Measurements from ENCODE around the gene MYH2.

Gene MYH2
- total RNA-seq = 0 to 0.07 (median 0) reads per million in 9 experiments

GRCh38 chr17:10549096-10549842 is at the start of gene MYH2:
Gene MYH2, minus strand, starts transcription at chr17:10549658. Its CDS starts 1,738 bp downstream, at chr17:10547920.
- Mint-ChIP-seq H3K27me3 (peaks cover 19 to 48% of the 10 kb centered on the region in 2 donors), H3K27ac (no peak within 1 kb of the TSS), H3K4me1 (ENCODE audit: low read depth in 2 of 2) (no peaks in the 10 kb centered on the region), H3K36me3 (ENCODE audit: insufficient read depth) (no peaks in the 10 kb centered on the region), H3K4me3 (no peak within 1 kb of the TSS), H3K9me3 (no peaks in the 10 kb centered on the region)
- DNase-seq = no peak
- no peak for ATAC-seq (replicated peaks)

- H3K27me3 Mint-ChIP-seq = peaks cover 40 to 83% of the 10 kb centered on the region in 2 donors
- H3K4me1 Mint-ChIP-seq (ENCODE audit: low read depth in 2 of 2) = no peaks in the 10 kb centered on the region
- ATAC-seq (replicated peaks) (no peak), DNase-seq (no peak)
- H3K27ac Mint-ChIP-seq = no peak overlapping the region
- no peaks in the 10 kb centered on the region for H3K9me3 Mint-ChIP-seq
- H3K36me3 Mint-ChIP-seq (ENCODE audit: insufficient read depth) = no peaks in the 10 kb centered on the region
- no peak overlapping the region for H3K4me3 Mint-ChIP-seq
Observed at GRCh38 chr17:10598621-10599020, 49.2 kb upstream of the MYH2 start.

- no peak for DNase-seq
- H3K27ac Mint-ChIP-seq = no peak overlapping the region
- H3K27me3 Mint-ChIP-seq = peaks cover 35 to 59% of the 10 kb centered on the region in 2 donors
- no peaks in the 10 kb centered on the region for H3K4me1 Mint-ChIP-seq (ENCODE audit: low read depth in 2 of 2)
- H3K4me3 Mint-ChIP-seq = no peak overlapping the region
- H3K9me3 Mint-ChIP-seq = no peaks in the 10 kb centered on the region
- no peaks in the 10 kb centered on the region for H3K36me3 Mint-ChIP-seq (ENCODE audit: insufficient read depth)
- ATAC-seq (replicated peaks) = no peak
Observed at GRCh38 chr17:10589553-10590145, 40.2 kb upstream of the MYH2 start.

GRCh38 chr17:10585529-10585928 is 36.1 kb upstream of the MYH2 start:
- Mint-ChIP-seq H3K27ac (no peak overlapping the region), H3K36me3 (ENCODE audit: insufficient read depth) (no peaks in the 10 kb centered on the region)

DNA sequence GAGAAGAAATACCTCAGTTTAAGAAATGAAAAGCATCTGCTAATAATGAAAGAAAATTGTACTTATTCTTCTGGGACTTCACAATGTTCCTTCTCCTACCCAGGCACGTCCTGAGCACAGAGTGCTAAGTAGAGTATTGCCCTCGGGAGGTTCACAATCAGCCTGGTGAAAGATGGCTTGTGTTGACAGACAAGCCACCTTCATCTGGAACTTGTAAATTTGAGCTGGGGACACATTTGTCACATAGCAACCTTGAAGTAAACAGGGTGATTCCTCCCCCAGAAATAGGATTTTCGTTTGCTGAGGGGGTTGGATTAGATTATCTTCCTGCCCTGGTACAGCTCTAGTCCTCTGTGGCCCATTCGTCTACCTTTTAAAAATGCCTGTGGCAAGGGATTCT is 34.4 kb upstream of the MYH2 start:
- Mint-ChIP-seq H3K27me3 (peaks cover 29 to 30% of the 10 kb centered on the region in 2 donors), H3K4me1 (ENCODE audit: low read depth in 2 of 2) (no peaks in the 10 kb centered on the region), H3K27ac (no peak overlapping the region), H3K4me3 (no peak overlapping the region), H3K9me3 (no peaks in the 10 kb centered on the region), H3K36me3 (ENCODE audit: insufficient read depth) (no peaks in the 10 kb centered on the region)
- ATAC-seq (replicated peaks) (no peak), DNase-seq (no peak)

More at GRCh38 chr17:10585529-10585928, 36.1 kb upstream of the MYH2 start:
- DNase-seq (no peak), ATAC-seq (replicated peaks) (no peak)
- H3K9me3 Mint-ChIP-seq = no peaks in the 10 kb centered on the region
- H3K27me3 Mint-ChIP-seq = peaks cover 37 to 44% of the 10 kb centered on the region in 2 donors
- no peaks in the 10 kb centered on the region for H3K4me1 Mint-ChIP-seq (ENCODE audit: low read depth in 2 of 2)
- H3K4me3 Mint-ChIP-seq = no peak overlapping the region

GRCh38 chr17:10579270-10579669 is 29.8 kb upstream of the MYH2 start:
- H3K36me3 Mint-ChIP-seq (ENCODE audit: insufficient read depth) = no peaks in the 10 kb centered on the region
- no peaks in the 10 kb centered on the region for H3K4me1 Mint-ChIP-seq (ENCODE audit: low read depth in 2 of 2)
- H3K27me3 Mint-ChIP-seq = peaks cover 25 to 28% of the 10 kb centered on the region in 2 donors
- H3K4me3 Mint-ChIP-seq = no peak overlapping the region
- DNase-seq (no peak), ATAC-seq (replicated peaks) (no peak)
- H3K9me3 Mint-ChIP-seq = no peaks in the 10 kb centered on the region
- H3K27ac Mint-ChIP-seq = no peak overlapping the region

DNA sequence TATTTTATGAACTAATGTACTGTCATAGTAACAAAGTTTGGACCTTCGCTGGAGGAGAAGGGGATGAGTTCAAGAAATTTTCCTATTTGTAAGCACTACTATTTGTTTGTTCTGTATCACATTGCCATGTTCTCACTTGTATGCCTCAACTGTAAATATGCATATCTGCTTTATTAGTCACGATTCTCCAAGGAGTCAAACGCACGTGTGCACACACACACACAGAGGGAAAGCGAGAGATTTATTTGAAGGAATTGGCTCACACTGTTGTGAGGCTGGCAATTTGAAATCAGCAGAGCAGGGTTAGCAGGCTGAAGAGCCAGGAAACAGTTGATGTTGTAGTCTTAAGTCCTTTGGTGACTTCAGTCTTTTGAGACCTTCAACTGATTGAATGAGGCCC is 24.9 kb upstream of the MYH2 start:
- Mint-ChIP-seq H3K36me3 (ENCODE audit: insufficient read depth) (no peaks in the 10 kb centered on the region), H3K4me3 (no peak overlapping the region), H3K9me3 (no peaks in the 10 kb centered on the region), H3K4me1 (ENCODE audit: low read depth in 2 of 2) (no peaks in the 10 kb centered on the region), H3K27ac (no peak overlapping the region), H3K27me3 (peaks cover 16 to 23% of the 10 kb centered on the region in 2 donors)
- ATAC-seq (replicated peaks) (no peak), DNase-seq (no peak)

DNA sequence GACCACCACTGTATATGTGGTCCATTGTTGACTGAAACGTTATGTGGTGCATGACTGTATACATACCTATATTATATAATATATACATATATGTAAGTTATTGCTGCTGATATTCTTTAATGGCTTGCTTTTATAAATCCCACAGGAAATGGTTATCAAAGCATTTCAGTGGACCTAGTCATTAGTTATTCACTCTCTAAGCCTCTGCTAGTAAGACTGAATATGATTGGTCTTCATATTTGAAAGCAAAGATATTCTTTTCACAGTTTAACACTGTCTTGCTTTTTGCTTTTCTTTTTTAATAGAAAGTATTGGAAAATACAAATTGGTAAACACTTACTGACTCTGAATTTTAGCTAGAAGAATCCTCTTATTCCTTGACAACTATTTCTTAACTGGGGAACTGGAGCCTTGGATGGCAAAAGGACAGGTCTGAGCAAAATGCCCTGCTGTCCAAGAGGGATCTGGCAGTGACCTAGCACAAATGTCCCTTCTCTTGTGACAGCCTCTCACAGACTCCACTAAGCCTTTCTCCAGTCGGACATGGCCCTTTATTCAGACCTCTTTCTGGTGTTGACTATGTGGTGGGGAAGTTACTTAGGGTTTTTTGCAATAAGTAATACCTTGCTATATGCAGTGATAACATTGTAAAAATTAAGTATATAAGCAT is 14.7 kb upstream of the MYH2 start:
- H3K4me3 Mint-ChIP-seq = no peak overlapping the region
- peaks cover 11 to 30% of the 10 kb centered on the region in 2 donors for H3K27me3 Mint-ChIP-seq
- H3K4me1 Mint-ChIP-seq (ENCODE audit: low read depth in 2 of 2) = no peaks in the 10 kb centered on the region
- H3K36me3 Mint-ChIP-seq (ENCODE audit: insufficient read depth) = peaks cover 3% of the 10 kb centered on the region
- H3K27ac Mint-ChIP-seq = no peak overlapping the region
- DNase-seq = no peak
- no peaks in the 10 kb centered on the region for H3K9me3 Mint-ChIP-seq
- no peak for ATAC-seq (replicated peaks)

- Mint-ChIP-seq H3K9me3 (no peaks in the 10 kb centered on the region), H3K4me3 (no peak overlapping the region), H3K27ac (no peak overlapping the region), H3K36me3 (ENCODE audit: insufficient read depth) (no peaks in the 10 kb centered on the region), H3K4me1 (ENCODE audit: low read depth in 2 of 2) (no peaks in the 10 kb centered on the region), H3K27me3 (peaks cover 0 to 6% of the 10 kb centered on the region in 2 donors)
- ATAC-seq (replicated peaks) = no peak
- no peak for DNase-seq
Observed at GRCh38 chr17:10558049-10558448, 8.6 kb upstream of the MYH2 start.

DNA sequence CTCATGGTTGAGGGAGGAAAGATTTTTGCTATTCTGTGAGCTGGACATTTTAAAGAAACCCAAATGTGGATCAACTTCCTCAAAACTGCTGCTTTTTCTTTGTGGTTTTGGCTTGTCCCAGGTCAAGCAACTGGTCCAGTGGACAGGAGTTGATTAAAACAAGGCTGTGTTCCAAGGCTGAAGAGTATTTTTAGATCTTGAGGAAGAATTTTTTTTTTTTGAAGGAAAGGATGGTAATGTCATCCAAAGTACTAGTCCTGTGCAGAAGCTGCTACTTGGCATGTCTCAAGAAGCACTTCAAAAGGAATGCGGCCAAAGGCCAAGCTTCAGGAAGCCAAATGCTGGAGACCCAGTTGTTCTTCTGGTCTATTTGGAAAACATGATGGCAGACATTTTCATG is 8.0 kb upstream of the MYH2 start:
- Mint-ChIP-seq H3K4me3 (no peak overlapping the region), H3K27me3 (peaks cover under 1 to 6% of the 10 kb centered on the region in 2 donors), H3K4me1 (ENCODE audit: low read depth in 2 of 2) (no peaks in the 10 kb centered on the region), H3K9me3 (no peaks in the 10 kb centered on the region), H3K36me3 (ENCODE audit: insufficient read depth) (no peaks in the 10 kb centered on the region), H3K27ac (no peak overlapping the region)
- ATAC-seq (replicated peaks) = no peak
- DNase-seq = no peak

- H3K36me3 Mint-ChIP-seq (ENCODE audit: insufficient read depth) = no peaks in the 10 kb centered on the region
- no peak for ATAC-seq (replicated peaks)
- no peak overlapping the region for H3K27ac Mint-ChIP-seq
- H3K4me3 Mint-ChIP-seq = no peak overlapping the region
- H3K9me3 Mint-ChIP-seq = no peaks in the 10 kb centered on the region
- DNase-seq = no peak
- no peaks in the 10 kb centered on the region for H3K4me1 Mint-ChIP-seq (ENCODE audit: low read depth in 2 of 2)
- H3K27me3 Mint-ChIP-seq = peaks cover 7 to 8% of the 10 kb centered on the region in 2 donors
Observed at GRCh38 chr17:10556301-10557005, 7.0 kb upstream of the MYH2 start.

DNA sequence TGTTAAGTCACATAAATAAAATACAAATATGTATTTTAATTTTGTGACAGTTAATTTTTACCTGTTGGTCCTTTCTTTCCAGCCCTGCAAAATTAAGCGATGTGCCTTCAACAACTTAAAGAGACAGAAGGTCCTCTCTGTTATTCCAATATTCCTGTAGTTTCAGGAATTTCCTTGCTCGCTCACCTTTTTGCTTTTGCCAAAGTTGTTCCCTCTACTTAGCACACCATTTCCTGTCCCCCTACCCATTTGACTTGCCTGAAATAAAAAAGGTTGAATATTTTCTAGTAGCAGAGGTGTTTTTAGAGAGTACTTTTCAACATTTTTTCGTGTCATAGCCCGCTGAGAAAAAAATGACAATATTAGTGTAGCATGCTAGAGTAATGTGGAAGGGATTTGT is 556 bp upstream of the MYH2 start:
- H3K27me3 Mint-ChIP-seq = peaks cover 19 to 47% of the 10 kb centered on the region in 2 donors
- H3K36me3 Mint-ChIP-seq (ENCODE audit: insufficient read depth) = no peaks in the 10 kb centered on the region

GRCh38 chr17:10547351-10547750 is 2.1 kb downstream of the MYH2 start:
- no peak overlapping the region for H3K27ac Mint-ChIP-seq
- H3K4me3 Mint-ChIP-seq = no peak overlapping the region
- no peaks in the 10 kb centered on the region for H3K9me3 Mint-ChIP-seq
- DNase-seq = no peak
- no peaks in the 10 kb centered on the region for H3K4me1 Mint-ChIP-seq (ENCODE audit: low read depth in 2 of 2)
- peaks cover 24 to 48% of the 10 kb centered on the region in 2 donors for H3K27me3 Mint-ChIP-seq
- no peaks in the 10 kb centered on the region for H3K36me3 Mint-ChIP-seq (ENCODE audit: insufficient read depth)
- ATAC-seq (replicated peaks) = no peak

More for the DNA sequence above, 556 bp upstream of the MYH2 start:
- Mint-ChIP-seq H3K27ac (no peak overlapping the region), H3K4me1 (ENCODE audit: low read depth in 2 of 2) (no peaks in the 10 kb centered on the region), H3K4me3 (no peak overlapping the region), H3K9me3 (no peaks in the 10 kb centered on the region)
- ATAC-seq (replicated peaks) = no peak
- no peak for DNase-seq
